Upper lobe of left lung (tissue), 6 donors: ENCODE measurements around the gene MTHFD2. TPM values are rescaled to one million over a fixed set of nuclear protein-coding genes. Genes with fewer than 3 reads are reported as not detected.
"Not testable (repeated sequence)": the region's sequence is repeated elsewhere in the genome, so short reads cannot be mapped to it uniquely, and the experiment has no call there.

Experiments
- ATAC-seq, 2 donors: fragments of 200-7000 bp; cut with Tn5 transposase; one replicate each; pipeline ENCODE4 v1.9.1; 2022; ENCODE audit warnings: mild to moderate bottlenecking in 2 of 2, moderate library complexity in 2 of 2; ENCODE audit not compliant: low FRiP score in 2 of 2
- DNase-seq, 2 donors: peaks; one replicate each; pipeline ENCODE4 v3.0.0-alpha.2; 2019 to 2020
- H3K27ac ChIP-seq, 4 donors: fragments of 200-600 bp; sonication (generic); one replicate each; pipeline ENCODE4 v1.5.1; 2016 to 2019
- H3K27me3 ChIP-seq, 4 donors: fragments of 200-600 bp; sonication (generic); one replicate each; pipeline ENCODE4 v1.5.1; 2017 to 2019
- H3K36me3 ChIP-seq, 4 donors: fragments of 200-600 bp; sonication (generic); one replicate each; pipeline ENCODE4 v1.5.1; 2016 to 2019
- H3K4me1 ChIP-seq, 4 donors: fragments of 200-600 bp; sonication (generic); one replicate each; pipeline ENCODE4 v1.5.1; 2018 to 2019
- H3K4me3 ChIP-seq, 4 donors: fragments of 200-600 bp; sonication (generic); one replicate each; pipeline ENCODE4 v1.5.1; 2017 to 2019; ENCODE audit warnings: mild to moderate bottlenecking in 2 of 4, moderate library complexity in 1 of 4
- H3K9me3 ChIP-seq, 4 donors: fragments of 200-600 bp; sonication (generic); one replicate each; pipeline ENCODE4 v1.5.1; 2018 to 2019
- CTCF ChIP-seq, 6 experiments: fragments of 450-650 bp in 4 of 6; fragments of 200-600 bp in 2 of 6; sonication (generic) in 2 of 6; IDR thresholded peaks; one replicate each; pipeline ENCODE4 v1.5.1; 2016 to 2019; ENCODE audit warnings: antibody characterized with exemption in 6 of 6
- EP300 ChIP-seq, 4 donors: sonication (generic); formaldehyde crosslinking; IDR thresholded peaks; one replicate each; pipeline ENCODE4 v1.5.1; 2017; ENCODE audit warnings: antibody characterized with exemption in 4 of 4, control low read depth in 2 of 4
- POLR2A ChIP-seq, 4 donors: fragments of 450-650 bp; IDR thresholded peaks; one replicate each; pipeline ENCODE4 v1.5.1; 2016 to 2017; ENCODE audit warnings: antibody characterized with exemption in 4 of 4, mild to moderate bottlenecking in 2 of 4
- POLR2AphosphoS5 ChIP-seq, 2 donors: sonication (generic); formaldehyde crosslinking; IDR thresholded peaks; one replicate each; pipeline ENCODE4 v1.5.1; 2017; ENCODE audit warnings: antibody characterized with exemption in 2 of 2
- WGBS, 2 donors: methylation state at CpG; one replicate each; pipeline ENCODE4 v1.1.5; 2017 to 2018; 5-methylcytosine and 5-hydroxymethylcytosine counted together
- total RNA-seq, 6 donors: library from RNA; depleted of rRNA in 4 of 6; stranded (reverse); fragments of >200 nt in 4 of 6; gene quantifications; one replicate each; pipeline versions ENCODE4 v1.1.0 to v1.2.1, GENCODE V29; 2016 to 2021
- donor health status: DM: no; HTN: no; CAD: no; lungs with moderate emphysema.
- donor health status: DM: no; HTN: yes; CAD: no; lungs with severe emphysema.

Gene MTHFD2
- total RNA-seq, 6 donors from 2014 or later = 8.4 to 68.1 (median 34.5) TPM

GRCh38 chr2:74227646-74228045 lies 29.2 kb downstream of the MTHFD2 start:
- Histone ChIP-seq H3K27me3 (no peaks in the 10 kb centered on the region), H3K9me3 (no peaks in the 10 kb centered on the region), H3K36me3 (no peaks in the 10 kb centered on the region), H3K27ac (no peak overlapping the region), H3K4me1 (no peaks in the 10 kb centered on the region), H3K4me3 (no peak overlapping the region)
- ATAC-seq (no peak), DNase-seq (no peak)
- WGBS, 2 donors = 93 to 100% methylated on average over 1 to 5 of the region's 5 CpGs
- TF ChIP-seq POLR2A (IDR thresholded peaks at IDR 0.05) (no peak), EP300 (IDR thresholded peaks at IDR 0.05) (no peak), POLR2AphosphoS5 (IDR thresholded peaks at IDR 0.05) (no peak), CTCF (IDR thresholded peaks at IDR 0.05) (no peak)

GRCh38 chr2:74228772-74229171 lies 30.4 kb downstream of the MTHFD2 start:
- H3K9me3 ChIP-seq = no peaks in the 10 kb centered on the region
- TF ChIP-seq EP300 (IDR thresholded peaks at IDR 0.05) (no peak), CTCF (IDR thresholded peaks at IDR 0.05) (no peak), POLR2AphosphoS5 (IDR thresholded peaks at IDR 0.05) (no peak), POLR2A (IDR thresholded peaks at IDR 0.05) (no peak)
- H3K4me1 ChIP-seq = no peaks in the 10 kb centered on the region
- DNase-seq = no peak
- no peak overlapping the region for H3K4me3 ChIP-seq
- 92 to 98% methylated on average over 4 of the region's 4 CpGs for WGBS, 2 donors
- no peaks in the 10 kb centered on the region for H3K36me3 ChIP-seq
- no peak overlapping the region for H3K27ac ChIP-seq
- ATAC-seq = no peak
- no peaks in the 10 kb centered on the region for H3K27me3 ChIP-seq

GRCh38 chr2:74229865-74230264 lies 31.4 kb downstream of the MTHFD2 start:
- 93 to 94% methylated on average over 5 of the region's 5 CpGs for WGBS, 2 donors
- DNase-seq, H3K27me3 ChIP-seq, H3K27ac ChIP-seq, H3K36me3 ChIP-seq, H3K9me3 ChIP-seq, H3K4me1 ChIP-seq, ATAC-seq, H3K4me3 ChIP-seq: not testable (repeated sequence)

- TF ChIP-seq EP300 (IDR thresholded peaks at IDR 0.05) = no peak
- 87 to 92% methylated on average over 6 of the region's 6 CpGs for WGBS, 2 donors
- Histone ChIP-seq H3K4me3 (no peak overlapping the region), H3K4me1 (no peaks in the 10 kb centered on the region), H3K9me3 (no peaks in the 10 kb centered on the region), H3K27me3 (no peaks in the 10 kb centered on the region), H3K27ac (no peak overlapping the region), H3K36me3 (peaks cover 0 to 3% (median 0%) of the 10 kb centered on the region in 4 donors)
- DNase-seq = no peak
- no peak for ATAC-seq
Observed at GRCh38 chr2:74232426-74232825, 34.0 kb downstream of the MTHFD2 start.

GRCh38 chr2:74233648-74234047 lies 35.2 kb downstream of the MTHFD2 start:
- H3K4me3 ChIP-seq = no peak overlapping the region
- no peaks in the 10 kb centered on the region for H3K9me3 ChIP-seq
- H3K27ac ChIP-seq = no peak overlapping the region
- H3K27me3 ChIP-seq = no peaks in the 10 kb centered on the region
- H3K36me3 ChIP-seq = peaks cover 0 to 3% (median 0%) of the 10 kb centered on the region in 4 donors
- TF ChIP-seq EP300 (IDR thresholded peaks at IDR 0.05) (no peak), POLR2AphosphoS5 (IDR thresholded peaks at IDR 0.05) (no peak), CTCF (IDR thresholded peaks at IDR 0.05) (no peak), POLR2A (IDR thresholded peaks at IDR 0.05) (no peak)
- H3K4me1 ChIP-seq = no peaks in the 10 kb centered on the region
- DNase-seq = no peak
- no peak for ATAC-seq

GRCh38 chr2:74235041-74235440 lies 36.6 kb downstream of the MTHFD2 start:
- TF ChIP-seq EP300 (IDR thresholded peaks at IDR 0.05) = no peak
- no peak for TF ChIP-seq CTCF (IDR thresholded peaks at IDR 0.05)
- H3K4me1 ChIP-seq = no peaks in the 10 kb centered on the region
- H3K4me3 ChIP-seq = no peak overlapping the region
- no peak overlapping the region for H3K27ac ChIP-seq
- H3K9me3 ChIP-seq = no peaks in the 10 kb centered on the region
- 92 to 94% methylated on average over 4 to 5 of the region's 5 CpGs for WGBS, 2 donors
- DNase-seq (no peak), ATAC-seq (no peak)
- no peaks in the 10 kb centered on the region for H3K27me3 ChIP-seq
- H3K36me3 ChIP-seq = peaks cover 0 to 3% (median 0%) of the 10 kb centered on the region in 4 donors
